Measurements from ENCODE around the gene AGXT. TPM values are rescaled to one million over a fixed set of nuclear protein-coding genes. Genes with fewer than 3 reads are reported as not detected.
"Not testable (repeated sequence)": the region's sequence is repeated elsewhere in the genome, so short reads cannot be mapped to it uniquely, and the experiment has no call there.

AGXT gene
- total RNA-seq, 1 donor from 2014 or later: not detected

DNA sequence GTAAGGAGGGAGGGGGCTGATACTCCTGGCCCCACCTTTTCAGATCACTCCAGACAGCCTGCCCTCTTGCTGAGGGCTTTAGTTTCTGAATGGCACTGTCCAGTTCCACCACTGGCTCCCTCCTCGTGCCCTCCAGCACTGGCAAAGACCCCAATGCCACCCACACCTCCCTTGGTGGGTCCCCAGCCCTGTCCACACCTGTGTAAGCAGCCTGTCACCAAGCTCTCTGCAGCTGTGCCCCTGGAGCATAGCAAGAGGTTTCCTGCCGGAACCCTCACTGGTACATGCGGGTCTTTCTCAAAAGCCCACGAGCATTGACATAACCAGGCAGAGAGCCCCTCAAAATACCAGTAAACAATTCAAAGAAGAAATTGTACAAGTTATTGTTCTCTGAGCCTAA lies 31.0 kb upstream of the AGXT start:
- ATAC-seq (no peak), DNase-seq (ENCODE audit: missing footprints) (no peak)
- intact Hi-C loops (cut with DNase I): no loop called here

DNA sequence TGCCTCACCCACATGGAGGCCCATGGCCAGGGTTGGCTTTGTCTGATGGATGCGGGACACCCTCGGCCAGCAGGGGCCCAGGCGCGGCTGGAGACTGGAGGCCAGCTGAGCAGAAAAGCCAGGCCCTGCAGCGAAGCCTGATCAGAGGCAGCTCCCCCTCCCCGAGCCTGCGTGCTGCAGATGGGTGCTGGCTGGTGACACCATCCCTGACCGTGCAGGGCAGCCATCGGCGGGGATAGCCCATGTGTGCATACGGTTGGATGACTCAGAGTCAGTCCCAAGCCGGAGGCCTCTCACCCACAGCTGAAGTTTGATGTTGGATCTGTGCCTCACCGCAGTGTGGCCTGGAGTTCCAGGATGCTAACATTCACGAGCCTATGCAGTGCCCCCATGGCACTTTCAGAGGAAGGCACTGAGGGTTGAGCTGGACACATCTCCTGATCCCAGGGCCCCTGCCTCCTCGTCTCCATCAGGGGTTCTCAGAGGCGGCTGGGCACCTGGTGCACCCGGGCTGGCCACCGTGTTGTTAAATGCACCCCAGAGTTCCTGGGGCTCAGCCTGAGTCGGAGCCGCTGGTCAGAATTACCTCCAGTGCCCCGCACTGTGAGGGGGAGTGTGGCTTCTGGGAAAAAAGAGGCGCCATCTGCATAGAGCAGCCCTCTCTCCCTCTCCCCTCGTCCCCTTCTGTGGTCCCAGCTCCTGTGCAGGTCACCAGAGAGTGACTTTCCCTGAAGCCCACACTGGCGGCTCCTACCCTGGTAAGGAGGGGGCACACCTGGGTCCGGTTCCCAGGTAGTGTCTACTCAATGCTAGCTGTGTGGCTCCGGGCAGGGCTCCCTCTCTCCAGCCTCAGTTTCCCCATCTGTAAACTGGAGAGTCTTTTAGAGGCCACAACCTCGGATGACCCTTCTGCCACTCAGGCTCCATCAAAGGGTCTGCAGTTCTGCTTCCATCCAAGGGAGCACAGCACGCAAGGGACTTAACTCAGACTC lies 29.2 kb upstream of the AGXT start:
- no peak for ATAC-seq
- DNase-seq (ENCODE audit: missing footprints): no peak
- intact Hi-C loops (cut with DNase I): loop anchor here (2.0 kb wide), 1 partner anchor 325 kb away; no protein-coding TSS in a partner anchor

DNA sequence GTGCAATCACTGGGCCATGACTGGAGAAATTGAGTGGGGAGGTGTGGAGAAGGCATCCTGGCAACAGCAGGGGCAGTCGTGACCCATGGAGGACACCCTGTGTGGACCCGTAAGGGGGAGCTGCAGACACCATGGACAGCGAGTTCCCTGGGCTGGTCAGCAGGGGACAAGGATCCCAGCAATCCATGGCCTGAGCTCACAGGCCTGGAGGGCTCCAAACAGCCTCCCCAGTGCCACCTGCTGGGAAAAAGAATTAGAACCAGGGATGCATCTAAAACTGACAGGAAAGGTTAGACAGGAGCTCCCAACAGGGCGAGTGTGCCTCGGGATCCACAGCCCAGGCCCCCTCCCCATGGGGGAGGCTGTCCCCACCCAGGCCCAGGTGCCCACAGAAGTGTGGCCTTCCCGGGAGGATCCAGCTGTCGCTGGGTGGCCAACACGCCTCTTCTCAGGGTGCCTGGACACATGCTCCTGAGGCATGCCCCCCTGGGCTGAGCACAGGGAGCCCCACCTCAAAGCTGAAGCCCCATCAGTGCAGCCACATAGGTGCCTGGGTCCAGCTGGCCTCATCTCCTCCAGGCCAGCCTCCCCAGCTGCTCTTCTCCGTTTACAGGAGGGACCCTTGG lies 28.1 kb upstream of the AGXT start:
- intact Hi-C loops (cut with DNase I): loop anchor here (2.0 kb wide), 1 partner anchor 326 kb away; no protein-coding TSS in a partner anchor
- peak; percentile 75 for ATAC-seq

DNA sequence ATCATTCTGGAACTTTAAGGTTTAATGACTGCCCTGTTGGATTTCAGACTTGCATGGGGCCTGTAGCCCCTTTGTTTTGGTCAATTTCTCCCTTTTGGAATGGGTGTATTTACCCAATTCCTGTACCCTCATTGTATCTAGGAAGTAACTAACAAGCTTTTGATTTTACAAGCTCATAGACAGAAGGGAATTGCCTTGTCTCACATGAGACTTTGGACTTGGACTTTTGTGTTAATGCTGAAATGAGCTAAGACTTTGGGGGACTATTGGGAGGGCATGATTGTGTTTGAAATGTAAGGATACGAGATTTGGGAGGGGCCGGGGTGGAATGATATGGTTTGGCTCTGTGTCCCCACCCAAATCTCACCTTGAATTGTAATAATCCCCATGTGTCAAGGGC lies 22.3 kb upstream of the AGXT start:
- ATAC-seq; DNase-seq (ENCODE audit: missing footprints); intact Hi-C loops (cut with DNase I): not testable (repeated sequence)

More for the DNA sequence above, 28.1 kb upstream of the AGXT start:
- DNase-seq (ENCODE audit: missing footprints): no peak

DNA sequence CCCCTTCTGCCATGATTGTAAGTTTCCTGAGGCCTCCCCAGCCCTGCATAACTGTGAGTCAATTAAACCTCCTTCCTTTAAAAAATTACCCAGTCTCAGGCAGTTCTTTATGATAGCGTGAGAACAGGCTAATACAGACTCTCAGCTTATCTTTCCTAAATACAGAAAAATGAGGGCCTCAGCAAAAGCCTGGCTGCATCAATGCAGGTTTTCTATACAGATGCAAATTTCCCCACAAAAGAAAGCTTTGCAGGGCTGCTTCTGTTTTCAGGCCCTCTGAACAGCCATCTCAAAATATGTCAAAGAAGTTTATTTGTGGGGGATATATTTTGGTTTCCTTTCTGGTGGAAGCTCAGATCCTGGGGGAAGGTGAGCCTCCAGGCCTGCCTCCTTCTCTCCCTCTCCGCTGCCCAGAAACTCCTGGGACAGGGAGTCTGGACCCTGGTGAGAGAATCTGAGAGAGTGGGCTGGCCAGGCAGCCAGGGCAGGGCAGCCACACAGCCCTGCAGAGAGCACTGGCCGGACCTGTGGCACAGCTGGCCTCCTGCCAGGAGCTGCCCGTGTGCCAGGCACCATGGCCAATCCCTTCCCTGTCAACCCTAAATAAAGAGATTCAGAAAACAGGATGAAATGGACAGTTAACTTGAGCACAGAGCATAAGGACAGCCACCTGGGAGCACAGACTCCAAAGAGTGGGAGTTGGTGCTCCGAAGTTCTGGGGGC lies 21.6 kb upstream of the AGXT start:
- no peak for ATAC-seq

DNA sequence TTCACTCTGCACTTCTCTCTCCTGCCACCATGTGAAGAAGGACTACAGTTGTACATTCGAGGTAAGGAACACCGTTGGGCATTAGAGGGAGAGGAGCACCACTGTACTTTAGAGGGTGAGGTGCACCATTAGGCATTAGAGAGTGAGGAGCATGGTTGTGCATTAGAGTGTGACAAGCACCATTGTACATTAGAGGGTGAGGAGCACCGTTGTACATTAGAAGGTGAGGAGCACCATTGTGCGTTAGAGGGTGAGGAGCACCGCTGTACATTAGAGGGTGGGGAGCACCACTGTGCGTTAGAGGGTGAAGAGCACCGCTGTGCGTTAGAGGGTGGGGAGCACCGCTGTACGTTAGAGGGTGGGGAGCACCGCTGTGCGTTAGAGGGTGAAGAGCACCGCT lies 20.8 kb upstream of the AGXT start:
- no peak for ATAC-seq
- intact Hi-C loops (cut with DNase I): no loop called here
- no peak for DNase-seq (ENCODE audit: missing footprints)

More for the DNA sequence above, 21.6 kb upstream of the AGXT start:
- DNase-seq (ENCODE audit: missing footprints): no peak
- intact Hi-C loops (cut with DNase I): no loop called here

DNA sequence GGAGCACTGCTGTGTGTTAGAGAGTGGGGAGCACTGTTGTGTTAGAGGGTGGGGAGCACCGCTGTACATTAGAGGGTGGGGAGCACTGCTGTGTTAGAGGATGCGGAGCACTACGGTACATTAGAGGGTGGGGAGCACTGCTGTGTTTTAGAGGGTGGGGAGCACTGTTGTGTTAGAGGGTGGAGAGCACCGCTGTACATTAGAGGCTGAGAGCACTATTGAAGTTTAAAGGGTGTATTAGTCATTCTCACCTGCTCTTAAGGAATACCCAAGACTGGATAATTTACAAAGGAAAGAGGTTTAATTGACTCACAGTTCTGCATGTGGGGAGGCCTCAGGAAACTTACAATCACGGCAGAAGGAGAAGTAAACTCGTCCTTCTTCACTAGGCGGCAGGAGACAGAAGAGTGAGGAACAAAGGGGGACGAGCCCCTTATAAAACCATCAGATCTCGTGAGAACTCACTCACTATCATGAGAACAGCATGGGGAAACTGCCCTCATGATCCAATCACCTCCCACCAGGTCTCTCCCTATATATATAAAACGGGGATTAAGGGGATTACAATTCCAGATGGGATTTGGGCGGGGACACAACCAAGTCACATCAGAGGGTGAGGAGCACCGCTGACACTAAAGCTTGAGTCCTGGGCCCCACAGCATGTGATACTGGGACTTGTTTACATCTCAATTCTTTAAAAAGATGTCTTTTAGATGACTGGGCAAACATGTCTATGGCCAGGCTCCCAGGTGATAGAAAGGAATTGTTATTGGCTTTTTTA lies 19.5 kb upstream of the AGXT start:
- intact Hi-C loops (cut with DNase I): no loop called here
- DNase-seq (ENCODE audit: missing footprints) (no peak), ATAC-seq (no peak)

DNA sequence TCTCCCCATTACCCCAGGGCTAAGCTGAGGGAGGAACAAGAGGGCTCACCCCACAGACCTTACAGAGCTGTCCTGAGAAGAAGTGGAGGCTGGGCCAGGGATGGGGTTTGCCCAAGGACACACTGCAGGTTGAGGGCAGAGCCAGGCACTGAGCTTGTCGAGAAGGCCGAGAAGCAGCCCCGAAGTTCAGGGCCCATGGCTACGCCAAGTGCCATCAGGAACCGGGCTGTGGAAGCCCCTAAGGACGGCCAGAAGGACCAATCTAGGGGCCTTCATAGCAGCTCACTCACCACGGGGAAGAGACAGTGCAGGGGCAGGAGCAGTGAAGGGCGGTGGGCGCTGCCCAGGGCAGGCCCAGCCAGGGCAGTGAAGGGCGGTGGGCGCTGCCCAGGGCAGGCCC lies 18.6 kb upstream of the AGXT start:
- intact Hi-C loops (cut with DNase I): loop anchor here (5.0 to 10.0 kb wide), 2 partner anchors 137 to 235 kb away; no protein-coding TSS in a partner anchor
- no peak for DNase-seq (ENCODE audit: missing footprints)

DNA sequence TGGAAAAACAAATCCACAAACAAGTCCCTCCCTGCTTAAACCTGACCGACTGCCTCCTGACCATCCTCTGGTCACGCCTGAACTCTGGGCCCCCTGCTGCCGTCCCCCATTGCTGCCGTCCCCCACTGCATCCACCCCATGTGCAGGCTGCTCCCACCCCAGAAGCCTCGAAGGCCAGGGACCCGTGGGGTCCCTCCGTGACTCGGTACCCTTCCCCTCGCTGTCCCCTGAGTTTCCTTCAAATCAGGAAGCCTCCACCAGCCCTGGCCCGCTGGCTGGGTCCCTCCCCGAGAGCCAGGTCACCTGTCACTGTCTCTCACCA lies 17.9 kb upstream of the AGXT start:
- no peak for DNase-seq (ENCODE audit: missing footprints)
- intact Hi-C loops (cut with DNase I): loop anchor here (5.0 to 10.0 kb wide), 2 partner anchors 137 to 234 kb away; no protein-coding TSS in a partner anchor
- peak; percentile 18 for ATAC-seq

More for the DNA sequence above, 18.6 kb upstream of the AGXT start:
- ATAC-seq: no peak

DNA sequence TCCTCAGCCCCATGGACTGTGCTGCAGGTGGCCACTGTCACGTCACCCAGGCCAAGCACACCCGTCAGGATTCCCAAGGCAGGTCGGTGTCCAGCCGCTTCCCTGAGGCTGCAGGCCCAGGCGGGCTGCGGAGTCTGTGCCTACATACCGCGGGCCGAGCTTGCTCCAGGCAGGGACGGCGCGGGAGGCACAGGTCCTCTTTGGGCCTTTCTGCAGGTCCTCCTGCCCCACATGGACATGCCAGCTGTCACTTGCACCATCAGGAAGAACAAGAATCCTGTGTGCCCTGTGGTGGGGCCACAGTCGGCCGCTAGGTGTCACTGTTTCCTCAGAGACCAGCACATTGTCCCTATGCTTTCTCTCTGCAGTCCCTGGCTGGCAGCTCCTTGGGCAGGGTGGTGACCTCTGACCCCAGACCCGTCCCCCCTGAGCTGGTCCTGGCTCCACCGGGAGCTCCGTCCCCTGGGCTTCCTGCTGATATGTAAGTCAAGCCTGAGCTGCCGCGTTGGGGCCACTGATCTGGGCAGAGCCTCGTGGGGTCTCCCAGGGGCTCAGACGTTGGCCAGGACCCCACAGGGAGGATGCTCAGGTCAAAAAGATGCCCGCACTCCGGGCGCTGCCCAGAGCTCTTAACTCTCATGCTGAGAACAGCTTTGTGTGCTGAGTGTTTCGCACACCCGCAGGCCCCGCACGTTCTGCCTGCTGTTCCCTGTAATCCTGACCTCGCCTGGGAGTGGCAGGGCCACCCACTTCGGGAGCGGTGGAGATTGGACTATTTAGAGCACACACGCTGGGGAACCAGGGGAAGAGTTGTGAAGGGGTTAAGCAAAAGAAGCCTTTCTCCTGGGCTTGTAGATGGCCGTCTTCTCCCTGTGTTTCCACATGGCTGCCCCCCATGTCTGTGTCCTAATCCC lies 17.3 kb upstream of the AGXT start:
- intact Hi-C loops (cut with DNase I): loop anchor here (5.0 to 10.0 kb wide), 2 partner anchors 136 to 233 kb away; no protein-coding TSS in a partner anchor
- DNase-seq (ENCODE audit: missing footprints): peak; percentile 81
- ATAC-seq: peak; percentile 90

DNA sequence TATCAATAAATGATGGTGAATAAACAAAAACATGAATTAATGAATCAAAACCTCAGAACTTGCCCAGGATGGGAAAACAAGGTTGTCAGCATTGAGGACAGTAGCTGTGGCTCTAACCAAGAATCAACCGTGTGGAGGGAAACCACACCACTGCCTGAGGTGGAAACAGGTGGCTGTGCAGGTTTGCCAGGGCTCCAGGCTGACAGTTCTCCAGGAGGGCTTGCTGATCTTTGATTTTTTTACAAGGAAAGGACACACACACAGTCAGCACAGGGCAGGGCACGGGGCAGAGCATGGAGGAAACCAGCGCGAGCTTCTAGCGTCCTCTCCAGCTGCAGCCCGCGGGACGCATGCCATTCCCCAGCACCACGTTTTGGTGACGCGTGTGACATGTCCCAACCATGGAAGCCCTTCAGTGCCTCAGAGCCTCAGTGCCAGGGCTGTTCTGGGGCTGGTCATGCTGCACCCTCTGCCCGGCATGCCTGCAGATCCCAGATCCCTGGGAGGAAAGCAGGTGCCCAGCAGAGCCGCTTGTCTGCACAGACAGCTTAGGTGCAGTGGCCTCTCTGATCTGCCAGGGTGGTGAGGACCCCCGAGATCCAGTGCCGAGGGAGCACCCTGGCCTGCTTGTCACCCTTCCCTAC lies 15.8 kb upstream of the AGXT start:
- intact Hi-C loops (cut with DNase I): loop anchor here (5.0 to 10.0 kb wide), 2 partner anchors 135 to 232 kb away; no protein-coding TSS in a partner anchor

DNA sequence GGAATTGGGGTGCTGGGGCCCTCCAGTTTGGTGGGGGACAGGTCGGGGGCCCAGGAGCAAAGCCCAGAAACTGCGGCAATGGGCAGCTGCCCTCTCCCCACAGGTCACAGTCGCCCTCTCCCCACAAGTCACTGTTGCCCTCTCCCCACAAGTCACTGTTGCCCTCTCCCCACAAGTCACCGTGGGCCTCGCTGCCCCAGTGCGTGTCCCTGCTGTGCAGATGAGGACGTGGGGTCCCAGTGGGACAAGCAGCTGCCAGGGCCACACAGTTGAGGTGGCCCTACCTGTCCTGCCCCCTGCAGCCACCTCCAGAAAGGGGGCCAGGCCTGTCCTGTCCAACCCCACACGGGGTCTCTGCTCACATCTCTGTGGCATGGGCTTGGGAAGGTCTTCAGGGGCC lies 13.0 kb upstream of the AGXT start:
- intact Hi-C loops (cut with DNase I): loop anchor here (5.0 to 10.0 kb wide), 2 partner anchors 57 to 229 kb away; no protein-coding TSS in a partner anchor
- DNase-seq (ENCODE audit: missing footprints) (no peak), ATAC-seq (no peak)

More for the DNA sequence above, 15.8 kb upstream of the AGXT start:
- no peak for ATAC-seq
- no peak for DNase-seq (ENCODE audit: missing footprints)

DNA sequence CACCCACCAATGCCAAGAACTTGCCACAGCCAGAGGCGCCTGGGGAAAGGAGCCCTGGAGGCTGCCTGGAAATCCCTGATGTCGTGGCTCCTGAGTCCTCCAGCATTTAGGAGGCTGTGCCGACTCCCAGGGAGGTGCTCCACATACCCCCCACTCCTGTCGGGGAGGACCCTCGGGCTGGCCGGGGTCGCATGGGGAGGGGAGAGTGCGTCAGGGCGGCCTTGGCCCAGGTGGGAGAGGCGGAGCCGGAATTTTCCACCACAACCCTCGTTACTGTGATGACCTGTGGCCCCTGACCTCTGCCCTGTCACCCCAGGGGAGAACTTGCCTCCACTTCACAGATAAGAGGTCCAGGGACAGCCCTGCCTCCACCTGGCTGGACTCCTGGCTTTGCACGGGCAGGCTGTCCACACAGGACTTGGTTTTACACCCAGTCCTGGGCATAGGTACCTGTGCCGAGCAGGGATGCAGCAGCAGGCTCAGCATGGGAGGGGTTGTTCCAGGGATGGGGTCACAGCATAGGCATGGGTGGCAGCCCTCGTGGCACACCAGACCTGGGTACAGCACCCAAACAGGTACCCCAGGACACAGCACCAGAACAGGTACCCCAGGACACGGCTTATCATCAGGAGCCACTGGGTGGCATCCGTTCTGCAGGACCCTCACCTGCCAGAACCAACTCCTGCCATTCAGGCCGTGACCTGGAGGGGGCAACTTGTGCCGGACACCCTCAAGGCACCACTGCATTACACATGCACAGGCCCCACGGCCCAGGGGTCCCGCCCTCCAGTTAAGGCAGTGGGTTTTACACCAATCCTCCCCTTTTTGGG lies 12.3 kb upstream of the AGXT start:
- ATAC-seq: no peak
- no peak for DNase-seq (ENCODE audit: missing footprints)
- intact Hi-C loops (cut with DNase I): loop anchor here (5.0 to 10.0 kb wide), 2 partner anchors 56 to 228 kb away; no protein-coding TSS in a partner anchor

DNA sequence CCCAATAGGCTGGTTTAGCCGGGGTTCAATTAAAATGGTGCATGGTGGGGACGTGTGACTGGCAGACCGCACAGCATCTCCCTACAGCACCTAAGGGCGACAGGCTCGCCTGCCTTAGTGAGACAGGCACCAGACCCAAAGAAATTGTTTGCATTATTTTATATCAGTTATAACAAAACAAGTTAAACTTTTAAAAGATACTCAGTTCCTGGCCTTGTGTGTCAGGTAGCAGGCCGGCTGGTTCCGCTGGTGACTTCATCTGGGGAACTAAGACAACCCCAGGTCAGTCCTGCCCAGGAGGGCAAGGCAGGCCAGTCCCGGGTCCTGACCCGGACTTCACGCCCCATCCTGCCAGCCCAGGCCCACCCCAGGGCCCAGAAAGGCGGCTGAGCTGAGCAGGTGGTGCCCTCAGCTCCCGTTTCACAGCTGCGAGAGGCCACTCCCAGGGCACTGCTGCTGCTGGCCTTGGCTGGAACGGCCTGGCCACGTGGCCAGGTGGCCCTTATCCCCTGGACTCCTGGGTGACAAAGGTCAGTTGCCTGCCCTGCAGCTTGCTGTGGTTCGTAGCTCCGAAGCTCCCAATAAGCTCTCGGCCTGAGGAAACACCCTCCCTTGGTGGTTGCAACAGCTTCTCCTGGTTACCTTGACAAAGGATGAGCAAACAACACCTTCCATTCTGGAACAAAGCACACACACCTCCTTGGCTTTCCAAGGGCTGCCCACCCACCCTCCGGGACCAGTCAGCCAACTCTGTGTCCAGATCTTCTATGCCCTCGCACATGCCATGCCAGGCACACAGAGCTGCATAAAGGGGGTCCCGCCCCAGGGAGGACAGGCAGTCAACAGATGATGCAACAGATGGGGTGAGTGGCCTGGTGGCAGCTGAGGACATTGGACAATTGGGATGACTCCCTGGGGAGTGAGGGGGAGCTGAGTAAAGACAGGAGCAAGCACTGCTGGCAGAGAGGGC lies 11.3 kb upstream of the AGXT start:
- intact Hi-C loops (cut with DNase I): loop anchor here (5.0 to 10.0 kb wide), 2 partner anchors 55 to 227 kb away; no protein-coding TSS in a partner anchor
- ATAC-seq: no peak
- DNase-seq (ENCODE audit: missing footprints): no peak

DNA sequence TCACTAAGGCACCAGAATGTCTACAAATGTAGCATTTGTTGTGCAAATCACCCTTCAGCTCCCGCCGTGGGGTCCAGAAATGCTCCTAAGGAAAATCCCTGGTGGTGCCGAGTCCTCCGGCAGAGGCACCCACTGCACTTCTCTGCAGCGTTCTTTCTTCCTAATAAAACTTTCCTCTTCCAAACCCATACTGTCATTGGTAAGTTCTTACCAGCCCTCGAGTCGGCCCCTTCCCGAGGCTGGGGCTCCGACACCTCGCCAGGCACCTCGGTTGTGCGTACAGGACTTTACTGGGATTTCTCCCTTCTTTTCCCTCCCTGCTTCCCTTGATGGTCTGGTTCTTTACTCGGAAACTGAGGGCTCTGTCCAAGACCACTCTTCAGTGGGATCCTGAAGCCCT lies 10.3 kb upstream of the AGXT start:
- ATAC-seq (no peak), DNase-seq (ENCODE audit: missing footprints) (no peak)
- intact Hi-C loops (cut with DNase I): loop anchor here (5.0 to 10.0 kb wide), 2 partner anchors 54 to 226 kb away; no protein-coding TSS in a partner anchor
